ENCODE measurements around the gene PRKCZ. TPM values are rescaled to one million over a fixed set of nuclear protein-coding genes. Genes with fewer than 3 reads are reported as not detected.

The PRKCZ gene
- total and polyA plus RNA-seq, 9 of the 15 experiments (the other 6 are each of a cell fraction or from before 2014, with no cell fraction given): 0.07 to 3.1 (median 1.3) TPM

GRCh38 chr1:2030076-2030871, 19.9 kb upstream of the PRKCZ start (continued):
- no peak for TF ChIP-seq TCF15 (CRISPR knock-in tag; IDR thresholded peaks at IDR 0.05)
- TF ChIP-seq EGR1 (conservative IDR thresholded peaks at IDR 0.05): peak; percentile 45; the same call in 1 of the 2 replicates
- no peak for TF ChIP-seq RBM34 (IDR thresholded peaks at IDR 0.05; ENCODE audit: borderline replicate concordance, insufficient read depth, low read length)
- no peak for TF ChIP-seq RERE (CRISPR knock-in tag; IDR thresholded peaks at IDR 0.05; ENCODE audit: borderline replicate concordance)
- TF ChIP-seq U2AF2 (optimal IDR thresholded peaks at IDR 0.05; ENCODE audit: low read depth, low read length): no peak
- TF ChIP-seq MYBL2 (IDR thresholded peaks at IDR 0.05; ENCODE audit: low read depth): no peak
- no peak for TF ChIP-seq MYBL2 (CRISPR knock-in tag; IDR thresholded peaks at IDR 0.05; ENCODE audit: borderline replicate concordance)
- no peak for TF ChIP-seq ZFX (CRISPR knock-in tag; IDR thresholded peaks at IDR 0.05)
- TF ChIP-seq HNRNPH1 (optimal IDR thresholded peaks at IDR 0.05; ENCODE audit: low read depth, low read length): no peak
- no peak for TF ChIP-seq ZBTB7A (IDR thresholded peaks at IDR 0.05; ENCODE audit: borderline replicate concordance, control insufficient read depth, low read depth, low read length)
- no peak for TF ChIP-seq MTA1 (IDR thresholded peaks at IDR 0.05; ENCODE audit: borderline replicate concordance)
- TF ChIP-seq KHSRP (IDR thresholded peaks at IDR 0.05): no peak
- TF ChIP-seq NFXL1 (CRISPR knock-in tag; IDR thresholded peaks at IDR 0.05): no peak
